ENCODE results near the gene LRBA. TPM values are rescaled to one million over a fixed set of nuclear protein-coding genes. Genes with fewer than 3 reads are reported as not detected.
"Not testable (repeated sequence)": the region's sequence is repeated elsewhere in the genome, so short reads cannot be mapped to it uniquely, and the experiment has no call there.

The LRBA gene
- polyA plus RNA-seq, 4 donors = 14.9 to 62.2 (median 19.6) TPM

DNA sequence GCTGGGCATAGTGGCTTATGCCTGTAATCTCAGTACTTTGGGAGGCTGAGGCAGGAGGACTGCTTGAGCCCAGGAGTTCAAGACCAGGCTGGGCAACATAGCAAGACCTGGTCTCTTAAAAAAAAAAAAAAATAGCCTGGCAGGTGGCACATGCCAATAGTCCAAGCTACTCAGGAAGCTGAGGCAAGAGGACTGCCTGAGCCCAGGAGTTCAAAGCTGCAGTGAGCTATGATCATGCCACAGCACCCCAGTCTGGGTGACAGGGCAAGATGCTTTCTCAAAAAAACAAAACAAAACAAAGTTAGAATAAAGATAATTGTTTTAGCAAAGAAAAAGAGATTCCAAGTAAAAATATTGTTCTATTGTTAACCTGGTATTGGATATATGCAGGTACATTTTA lies 75.0 kb downstream of the LRBA start:
- no peak for FAIRE-seq

DNA sequence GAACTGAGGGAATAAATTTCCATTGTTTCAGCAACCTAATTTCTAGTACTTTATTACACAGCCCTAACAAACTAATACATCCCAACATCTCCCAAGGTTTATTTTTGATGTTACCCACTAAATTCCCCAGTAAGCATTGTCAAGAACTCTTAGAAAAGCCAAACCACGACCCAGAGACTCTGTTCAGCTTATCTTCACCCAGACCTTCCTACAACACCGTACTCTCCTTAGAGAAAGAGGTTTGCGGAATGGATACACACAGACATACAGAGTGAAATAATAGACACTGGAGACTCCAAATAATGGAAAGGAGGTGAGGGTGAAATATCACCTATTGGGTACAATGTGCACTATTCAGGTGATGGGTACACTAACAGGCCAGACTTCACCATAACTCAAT lies 75.6 kb downstream of the LRBA start:
- Histone ChIP-seq H3K36me3 (ENCODE audit: control insufficient read depth in 3 of 3, insufficient read depth in 2 of 3, low read depth in 1 of 3, low read length in 3 of 3) (no peaks in the 10 kb centered on the region), H3K27ac (ENCODE audit: low read depth in 1 of 3, low read length in 2 of 3) (no peak overlapping the region), H3K4me1 (ENCODE audit: control insufficient read depth in 3 of 3, insufficient read depth in 2 of 3, low read depth in 1 of 3, low read length in 2 of 3) (no peaks in the 10 kb centered on the region), H3K4me3 (ENCODE audit: low read depth in 1 of 3, low read length in 3 of 3) (no peak overlapping the region), H3K27me3 (ENCODE audit: control insufficient read depth in 3 of 3, insufficient read depth in 3 of 3, low read length in 3 of 3) (no peaks in the 10 kb centered on the region), H3K9me3 (ENCODE audit: control insufficient read depth in 2 of 2, insufficient read depth in 1 of 2, low read depth in 1 of 2, low read length in 1 of 2) (peaks cover 0 to 2% of the 10 kb centered on the region in 2 donors)
- DNase-seq (no peak), FAIRE-seq (no peak)
- WGBS, 3 donors = 94 to 95% (median 95%) methylated on average over 3 of the region's 3 CpGs

More for the DNA sequence above, 75.0 kb downstream of the LRBA start:
- Histone ChIP-seq H3K4me1 (ENCODE audit: control insufficient read depth in 3 of 3, insufficient read depth in 2 of 3, low read depth in 1 of 3, low read length in 2 of 3) (no peaks in the 10 kb centered on the region), H3K4me3 (ENCODE audit: low read depth in 1 of 3, low read length in 3 of 3) (no peak overlapping the region), H3K36me3 (ENCODE audit: control insufficient read depth in 3 of 3, insufficient read depth in 2 of 3, low read depth in 1 of 3, low read length in 3 of 3) (no peaks in the 10 kb centered on the region), H3K9me3 (ENCODE audit: control insufficient read depth in 2 of 2, insufficient read depth in 1 of 2, low read depth in 1 of 2, low read length in 1 of 2) (peaks cover 0 to 2% of the 10 kb centered on the region in 2 donors), H3K27me3 (ENCODE audit: control insufficient read depth in 3 of 3, insufficient read depth in 3 of 3, low read length in 3 of 3) (no peaks in the 10 kb centered on the region), H3K27ac (ENCODE audit: low read depth in 1 of 3, low read length in 2 of 3) (no peak overlapping the region)
- no peak for DNase-seq

DNA sequence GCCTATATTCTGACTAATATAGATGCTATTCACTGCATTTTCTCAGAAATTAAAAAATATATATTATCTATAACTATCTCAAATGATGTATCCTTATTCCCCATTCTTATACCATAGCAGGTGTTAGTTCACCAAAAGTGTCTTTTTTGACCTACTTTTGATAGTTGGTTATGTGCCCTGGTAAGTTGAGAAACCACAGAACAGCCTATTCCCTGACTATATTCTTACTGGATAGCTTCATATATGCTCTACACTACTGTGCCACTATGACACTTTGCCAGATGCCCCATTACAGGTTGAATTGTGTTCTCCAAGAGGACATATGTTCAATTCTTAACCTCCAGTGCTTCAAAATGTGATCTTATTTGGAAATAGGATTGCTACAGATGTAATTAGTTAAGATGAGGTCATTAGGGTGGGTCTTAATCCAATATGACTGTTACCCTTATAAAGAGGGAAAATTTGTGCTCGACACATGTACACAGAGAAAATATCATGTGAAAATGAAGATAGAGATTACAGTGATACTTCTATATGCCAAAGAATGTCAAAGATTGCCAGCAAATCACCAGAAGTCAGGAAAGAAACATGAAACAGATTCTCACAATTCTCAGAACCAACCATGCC lies 76.1 kb downstream of the LRBA start:
- no peak overlapping the region for H3K27ac ChIP-seq (ENCODE audit: low read depth in 1 of 3, low read length in 2 of 3)
- no peaks in the 10 kb centered on the region for H3K4me1 ChIP-seq (ENCODE audit: control insufficient read depth in 3 of 3, insufficient read depth in 2 of 3, low read depth in 1 of 3, low read length in 2 of 3)
- H3K9me3 ChIP-seq (ENCODE audit: control insufficient read depth in 2 of 2, insufficient read depth in 1 of 2, low read depth in 1 of 2, low read length in 1 of 2) = peaks cover 0 to 2% of the 10 kb centered on the region in 2 donors
- WGBS, 3 donors = 81 to 91% (median 82%) methylated on average over 1 of the region's 1 CpG
- no peak overlapping the region for H3K4me3 ChIP-seq (ENCODE audit: low read depth in 1 of 3, low read length in 3 of 3)
- no peaks in the 10 kb centered on the region for H3K36me3 ChIP-seq (ENCODE audit: control insufficient read depth in 3 of 3, insufficient read depth in 2 of 3, low read depth in 1 of 3, low read length in 3 of 3)
- H3K27me3 ChIP-seq (ENCODE audit: control insufficient read depth in 3 of 3, insufficient read depth in 3 of 3, low read length in 3 of 3) = no peaks in the 10 kb centered on the region
- DNase-seq = no peak
- FAIRE-seq = peak; percentile 36

DNA sequence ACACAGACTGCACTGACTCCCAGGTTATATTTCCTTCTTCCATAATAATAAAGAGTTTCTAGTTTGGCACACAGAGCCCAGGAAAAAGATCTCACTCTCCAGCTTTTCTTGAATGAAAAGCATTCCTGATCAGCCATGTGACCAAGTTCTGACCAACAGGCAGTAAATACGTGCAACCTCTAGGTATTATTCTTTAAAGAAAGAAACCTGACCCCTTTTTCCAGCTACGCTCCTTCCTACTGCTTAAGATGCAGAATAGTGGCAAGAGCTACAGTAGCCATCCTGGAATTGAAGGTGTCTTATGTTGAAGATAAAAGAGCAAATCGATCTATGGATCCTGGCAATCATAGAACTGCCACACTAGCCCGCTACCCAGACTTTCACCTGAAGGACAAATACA lies 76.7 kb downstream of the LRBA start:
- 86 to 88% (median 86%) methylated on average over 4 of the region's 4 CpGs for WGBS, 3 donors
- FAIRE-seq = no peak

DNA sequence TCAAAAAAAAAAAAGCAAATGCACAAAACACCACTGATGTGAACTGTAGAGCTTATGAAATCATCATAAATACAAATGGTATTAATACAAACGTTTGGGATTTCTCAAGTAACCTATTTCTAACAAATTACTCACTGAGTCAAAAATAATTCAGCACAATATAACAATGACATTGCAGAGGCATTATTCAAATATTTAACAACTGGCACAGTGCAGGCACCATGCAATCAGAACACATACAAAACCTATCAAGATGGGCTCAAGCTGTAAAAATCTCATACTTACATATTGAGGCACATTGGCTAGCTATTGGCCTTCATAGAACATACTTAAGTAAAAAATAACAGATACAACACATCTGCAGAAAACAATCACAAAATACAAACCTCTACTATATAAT lies 81.1 kb downstream of the LRBA start:
- 35 to 55% (median 48%) methylated on average over 1 of the region's 1 CpG for WGBS, 3 donors
- Histone ChIP-seq H3K4me1 (ENCODE audit: control insufficient read depth in 3 of 3, insufficient read depth in 2 of 3, low read depth in 1 of 3, low read length in 2 of 3) (no peaks in the 10 kb centered on the region), H3K4me3 (ENCODE audit: low read depth in 1 of 3, low read length in 3 of 3) (no peak overlapping the region), H3K9me3 (ENCODE audit: control insufficient read depth in 2 of 2, insufficient read depth in 1 of 2, low read depth in 1 of 2, low read length in 1 of 2) (peaks cover 0 to 4% of the 10 kb centered on the region in 2 donors), H3K27me3 (ENCODE audit: control insufficient read depth in 3 of 3, insufficient read depth in 3 of 3, low read length in 3 of 3) (no peaks in the 10 kb centered on the region), H3K27ac (ENCODE audit: low read depth in 1 of 3, low read length in 2 of 3) (no peak overlapping the region), H3K36me3 (ENCODE audit: control insufficient read depth in 3 of 3, insufficient read depth in 2 of 3, low read depth in 1 of 3, low read length in 3 of 3) (peaks cover 0 to 2% (median 0%) of the 10 kb centered on the region in 3 donors)
- DNase-seq = no peak
- FAIRE-seq = no peak

More for the DNA sequence above, 76.7 kb downstream of the LRBA start:
- Histone ChIP-seq H3K4me1 (ENCODE audit: control insufficient read depth in 3 of 3, insufficient read depth in 2 of 3, low read depth in 1 of 3, low read length in 2 of 3) (no peaks in the 10 kb centered on the region), H3K36me3 (ENCODE audit: control insufficient read depth in 3 of 3, insufficient read depth in 2 of 3, low read depth in 1 of 3, low read length in 3 of 3) (peaks cover 0 to 2% (median 0%) of the 10 kb centered on the region in 3 donors), H3K9me3 (ENCODE audit: control insufficient read depth in 2 of 2, insufficient read depth in 1 of 2, low read depth in 1 of 2, low read length in 1 of 2) (no peaks in the 10 kb centered on the region), H3K4me3 (ENCODE audit: low read depth in 1 of 3, low read length in 3 of 3) (no peak overlapping the region), H3K27me3 (ENCODE audit: control insufficient read depth in 3 of 3, insufficient read depth in 3 of 3, low read length in 3 of 3) (no peaks in the 10 kb centered on the region), H3K27ac (ENCODE audit: low read depth in 1 of 3, low read length in 2 of 3) (no peak overlapping the region)
- no peak for DNase-seq

DNA sequence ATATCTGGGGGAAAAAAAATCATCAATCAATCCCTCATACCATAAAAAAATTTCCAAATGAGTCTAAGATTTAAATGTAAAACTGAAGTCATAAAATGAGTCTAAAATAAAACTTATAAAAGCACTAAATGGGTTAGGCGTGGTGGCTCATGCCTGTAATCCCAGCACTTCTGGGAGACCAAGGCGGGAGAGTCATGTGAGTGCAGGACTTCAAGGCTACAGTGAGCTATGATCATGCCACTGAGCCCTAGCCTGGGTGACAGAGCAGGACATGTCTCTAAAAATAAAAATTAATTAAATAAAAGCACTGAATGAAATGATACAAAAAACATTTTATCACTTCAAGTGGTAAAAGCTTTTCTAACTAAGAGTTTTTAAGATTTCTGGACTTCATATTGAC lies 83.3 kb downstream of the LRBA start:
- Histone ChIP-seq H3K36me3 (ENCODE audit: control insufficient read depth in 3 of 3, insufficient read depth in 2 of 3, low read depth in 1 of 3, low read length in 3 of 3) (peaks cover 0 to 2% (median 0%) of the 10 kb centered on the region in 3 donors), H3K27me3 (ENCODE audit: control insufficient read depth in 3 of 3, insufficient read depth in 3 of 3, low read length in 3 of 3) (no peaks in the 10 kb centered on the region), H3K4me1 (ENCODE audit: control insufficient read depth in 3 of 3, insufficient read depth in 2 of 3, low read depth in 1 of 3, low read length in 2 of 3) (no peaks in the 10 kb centered on the region), H3K4me3 (ENCODE audit: low read depth in 1 of 3, low read length in 3 of 3) (no peak overlapping the region), H3K9me3 (ENCODE audit: control insufficient read depth in 2 of 2, insufficient read depth in 1 of 2, low read depth in 1 of 2, low read length in 1 of 2) (peaks cover 0 to 4% of the 10 kb centered on the region in 2 donors), H3K27ac (ENCODE audit: low read depth in 1 of 3, low read length in 2 of 3) (no peak overlapping the region)
- no peak for FAIRE-seq
- 91 to 100% (median 96%) methylated on average over 2 of the region's 2 CpGs for WGBS, 3 donors
- no peak for DNase-seq

DNA sequence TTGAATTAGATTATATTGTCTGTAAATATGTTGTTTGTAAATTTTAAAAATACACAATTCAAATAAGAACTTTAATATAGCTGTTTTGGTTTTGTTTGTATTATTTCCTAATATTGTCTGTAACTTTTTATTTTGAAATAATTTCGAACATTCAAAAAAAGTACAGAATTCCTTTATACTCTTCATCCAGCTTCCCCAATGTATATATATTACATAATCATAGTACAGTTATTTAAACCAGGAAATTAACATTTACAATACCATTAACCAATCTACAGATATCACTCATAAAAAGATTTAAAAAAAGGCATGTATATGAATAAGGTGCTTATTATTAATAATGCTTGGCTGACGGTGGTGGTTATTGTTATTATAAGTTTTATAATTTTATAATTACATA lies 84.1 kb downstream of the LRBA start:
- WGBS, 3 donors = 90 to 93% (median 91%) methylated on average over 2 of the region's 2 CpGs
- H3K36me3 ChIP-seq (ENCODE audit: control insufficient read depth in 3 of 3, insufficient read depth in 2 of 3, low read depth in 1 of 3, low read length in 3 of 3) = peaks cover 0 to 2% (median under 1%) of the 10 kb centered on the region in 3 donors
- no peaks in the 10 kb centered on the region for H3K27me3 ChIP-seq (ENCODE audit: control insufficient read depth in 3 of 3, insufficient read depth in 3 of 3, low read length in 3 of 3)
- H3K4me1 ChIP-seq (ENCODE audit: control insufficient read depth in 3 of 3, insufficient read depth in 2 of 3, low read depth in 1 of 3, low read length in 2 of 3) = no peaks in the 10 kb centered on the region
- H3K9me3 ChIP-seq (ENCODE audit: control insufficient read depth in 2 of 2, insufficient read depth in 1 of 2, low read depth in 1 of 2, low read length in 1 of 2) = peaks cover 0 to 4% of the 10 kb centered on the region in 2 donors
- no peak overlapping the region for H3K4me3 ChIP-seq (ENCODE audit: low read depth in 1 of 3, low read length in 3 of 3)
- no peak for DNase-seq
- FAIRE-seq = peak; percentile 81
- H3K27ac ChIP-seq (ENCODE audit: low read depth in 1 of 3, low read length in 2 of 3) = no peak overlapping the region

DNA sequence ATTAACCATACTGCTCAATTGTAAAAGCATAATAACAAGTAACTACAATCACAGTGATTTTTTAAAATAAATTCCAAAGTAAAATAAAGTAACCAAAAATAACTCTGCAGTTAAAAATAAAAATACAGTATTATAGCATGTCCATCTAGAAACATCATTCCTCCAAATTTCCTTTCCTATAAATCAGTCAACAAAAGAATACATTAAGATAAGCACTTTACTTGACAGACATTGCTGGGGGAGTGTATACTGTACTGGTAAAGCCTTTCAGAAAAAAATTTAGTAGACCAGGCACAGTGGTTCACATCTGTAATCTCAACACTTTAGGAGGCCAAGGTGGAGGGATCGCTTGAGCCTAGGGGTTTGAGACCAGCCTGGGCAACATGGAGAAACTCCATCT lies 91.1 kb downstream of the LRBA start:
- H3K27me3 ChIP-seq (ENCODE audit: control insufficient read depth in 3 of 3, insufficient read depth in 3 of 3, low read length in 3 of 3) = no peaks in the 10 kb centered on the region
- no peak for DNase-seq
- H3K9me3 ChIP-seq (ENCODE audit: control insufficient read depth in 2 of 2, insufficient read depth in 1 of 2, low read depth in 1 of 2, low read length in 1 of 2) = no peaks in the 10 kb centered on the region
- no peaks in the 10 kb centered on the region for H3K4me1 ChIP-seq (ENCODE audit: control insufficient read depth in 3 of 3, insufficient read depth in 2 of 3, low read depth in 1 of 3, low read length in 2 of 3)
- 97 to 100% (median 98%) methylated on average over 1 of the region's 1 CpG for WGBS, 3 donors
- H3K36me3 ChIP-seq (ENCODE audit: control insufficient read depth in 3 of 3, insufficient read depth in 2 of 3, low read depth in 1 of 3, low read length in 3 of 3) = peaks cover 0 to 8% (median 6%) of the 10 kb centered on the region in 3 donors
- no peak overlapping the region for H3K27ac ChIP-seq (ENCODE audit: low read depth in 1 of 3, low read length in 2 of 3)
- peak; percentile 65 for FAIRE-seq
- H3K4me3 ChIP-seq (ENCODE audit: low read depth in 1 of 3, low read length in 3 of 3) = no peak overlapping the region

DNA sequence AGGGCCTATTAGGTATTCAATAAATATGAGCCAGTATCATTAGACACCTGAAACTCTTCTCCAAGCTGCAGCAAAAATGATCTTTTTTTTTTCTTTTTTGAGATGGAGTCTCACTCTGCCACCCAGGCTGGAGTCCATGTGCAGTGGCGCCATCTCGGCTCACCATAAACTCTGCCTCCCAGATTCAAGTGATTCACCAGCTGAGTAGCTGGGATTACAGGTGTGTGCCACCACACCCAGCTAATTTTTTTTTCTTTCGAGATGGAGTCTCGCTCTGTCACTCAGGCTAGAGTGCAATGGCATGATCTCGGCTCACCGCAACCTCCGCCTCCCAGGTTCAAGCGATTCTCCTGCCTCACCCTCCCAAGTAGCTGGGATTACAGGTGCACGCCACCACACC lies 93.6 kb downstream of the LRBA start:
- H3K4me3 ChIP-seq (ENCODE audit: low read depth in 1 of 3, low read length in 3 of 3); DNase-seq; H3K9me3 ChIP-seq (ENCODE audit: control insufficient read depth in 2 of 2, insufficient read depth in 1 of 2, low read depth in 1 of 2, low read length in 1 of 2); FAIRE-seq; H3K27ac ChIP-seq (ENCODE audit: low read depth in 1 of 3, low read length in 2 of 3); H3K27me3 ChIP-seq (ENCODE audit: control insufficient read depth in 3 of 3, insufficient read depth in 3 of 3, low read length in 3 of 3); H3K4me1 ChIP-seq (ENCODE audit: control insufficient read depth in 3 of 3, insufficient read depth in 2 of 3, low read depth in 1 of 3, low read length in 2 of 3): not testable (repeated sequence)
- peaks cover 0 to 13% (median 8%) of the 10 kb centered on the region in 3 donors for H3K36me3 ChIP-seq (ENCODE audit: control insufficient read depth in 3 of 3, insufficient read depth in 2 of 3, low read depth in 1 of 3, low read length in 3 of 3)
- WGBS, 3 donors = 97 to 100% (median 99%) methylated on average over 9 of the region's 9 CpGs
